ENCODE results near the gene CEP192. TPM values are rescaled to one million over a fixed set of nuclear protein-coding genes. Genes with fewer than 3 reads are reported as not detected.

The CEP192 gene
- total RNA-seq, 2 donors from 2014 or later, result 17.2 to 37.3 TPM

- TF ChIP-seq POLR2A (IDR thresholded peaks at IDR 0.05) (no peak), POLR2AphosphoS5 (IDR thresholded peaks at IDR 0.05) (no peak), CTCF (IDR thresholded peaks at IDR 0.05) (no peak)
- Histone ChIP-seq H3K27ac (no peak overlapping the region), H3K27me3 (replicated peaks; ENCODE audit: insufficient read depth) (no peaks in the 10 kb centered on the region), H3K4me3 (no peak overlapping the region), H3K36me3 (no peaks in the 10 kb centered on the region), H3K9me3 (no peaks in the 10 kb centered on the region), H3K4me1 (replicated peaks) (peaks cover 7% of the 10 kb centered on the region)
- WGBS, result 93% methylated on average over 2 of the region's 2 CpGs
- DNase-seq (ENCODE audit: low spot score), result no peak
- intact Hi-C loops (cut with DNase I), result no loop called here
Observed at GRCh38 chr18:13025233-13025632, 34.1 kb downstream of the CEP192 start.

DNA sequence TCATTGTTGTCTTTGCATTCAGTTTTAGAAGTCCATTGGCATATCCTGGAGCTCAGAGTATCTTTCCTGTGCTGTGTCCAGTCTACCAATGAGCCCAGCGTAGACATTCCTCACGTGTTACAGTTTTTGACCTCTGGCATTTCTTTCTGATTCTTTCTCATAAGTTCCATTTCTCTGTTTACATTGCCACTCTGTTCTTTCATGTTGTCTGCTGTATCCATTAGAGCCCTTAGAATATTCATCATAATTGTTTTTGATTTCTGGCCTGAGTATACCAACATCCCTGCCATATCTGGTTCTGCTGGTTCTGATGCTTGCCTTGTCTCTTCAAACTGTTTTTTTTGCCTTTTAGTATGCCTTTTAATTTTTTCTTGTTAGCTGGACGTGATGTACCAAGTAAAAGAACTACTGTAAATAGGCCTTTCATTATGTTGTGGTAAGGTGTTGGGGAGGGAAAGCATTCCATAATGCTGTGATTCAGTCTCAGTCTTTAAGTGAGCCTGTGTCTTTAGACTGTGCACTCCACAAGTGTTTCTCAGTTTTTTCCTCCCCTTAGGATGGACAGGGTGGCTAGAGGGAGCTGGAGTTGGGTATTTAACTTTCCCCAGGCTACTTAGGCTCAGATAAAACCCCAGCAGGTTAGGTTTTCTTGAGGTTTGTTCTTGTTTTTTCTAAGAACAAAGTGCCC lies 35.6 kb downstream of the CEP192 start:
- Histone ChIP-seq H3K27ac (peak overlapping the region in 1 of 2 donors; percentile 59), H3K4me1 (replicated peaks) (peaks cover 7% of the 10 kb centered on the region), H3K9me3 (no peaks in the 10 kb centered on the region), H3K4me3 (no peak overlapping the region), H3K36me3 (no peaks in the 10 kb centered on the region), H3K27me3 (replicated peaks; ENCODE audit: insufficient read depth) (no peaks in the 10 kb centered on the region)
- TF ChIP-seq CTCF (IDR thresholded peaks at IDR 0.05), result no peak
- no peak for TF ChIP-seq POLR2A (IDR thresholded peaks at IDR 0.05)
- peak; percentile 77 for TF ChIP-seq POLR2AphosphoS5 (IDR thresholded peaks at IDR 0.05)
- intact Hi-C loops (cut with DNase I), result no loop called here
- peak; percentile 17 for DNase-seq (ENCODE audit: low spot score)
- WGBS, result 51% methylated on average over 3 of the region's 3 CpGs

GRCh38 chr18:13028869-13029268 lies 37.7 kb downstream of the CEP192 start:
- TF ChIP-seq POLR2A (IDR thresholded peaks at IDR 0.05) (no peak), CTCF (IDR thresholded peaks at IDR 0.05) (no peak), POLR2AphosphoS5 (IDR thresholded peaks at IDR 0.05) (no peak)
- no peaks in the 10 kb centered on the region for H3K36me3 ChIP-seq
- peak overlapping the region in 1 of 2 donors; percentile 11 for H3K27ac ChIP-seq

GRCh38 chr18:13032173-13032572 lies 41.0 kb downstream of the CEP192 start:
- intact Hi-C loops (cut with DNase I), result no loop called here
- Histone ChIP-seq H3K4me1 (replicated peaks) (peaks cover 4% of the 10 kb centered on the region), H3K9me3 (no peaks in the 10 kb centered on the region), H3K36me3 (no peaks in the 10 kb centered on the region), H3K27me3 (replicated peaks; ENCODE audit: insufficient read depth) (no peaks in the 10 kb centered on the region), H3K27ac (no peak overlapping the region), H3K4me3 (no peak overlapping the region)
- TF ChIP-seq POLR2A (IDR thresholded peaks at IDR 0.05) (no peak), POLR2AphosphoS5 (IDR thresholded peaks at IDR 0.05) (no peak), CTCF (IDR thresholded peaks at IDR 0.05) (no peak)
- 93% methylated on average over 5 of the region's 5 CpGs for WGBS
- no peak for DNase-seq (ENCODE audit: low spot score)

More at GRCh38 chr18:13028869-13029268, 37.7 kb downstream of the CEP192 start:
- no peaks in the 10 kb centered on the region for H3K9me3 ChIP-seq
- intact Hi-C loops (cut with DNase I), result no loop called here
- DNase-seq (ENCODE audit: low spot score), result no peak
- 78% methylated on average over 2 of the region's 2 CpGs for WGBS
- H3K27me3 ChIP-seq (replicated peaks; ENCODE audit: insufficient read depth), result no peaks in the 10 kb centered on the region
- no peak overlapping the region for H3K4me3 ChIP-seq
- peaks cover 7% of the 10 kb centered on the region for H3K4me1 ChIP-seq (replicated peaks)
